ENCODE data around the gene NAXD. TPM values are rescaled to one million over a fixed set of nuclear protein-coding genes. Genes with fewer than 3 reads are reported as not detected.

NAXD gene
- total and polyA plus RNA-seq, 10 of the 15 experiments (the other 5 are each of a cell fraction or from before 2014, with no cell fraction given): 1.5 to 36.2 (median 23.8) TPM

DNA sequence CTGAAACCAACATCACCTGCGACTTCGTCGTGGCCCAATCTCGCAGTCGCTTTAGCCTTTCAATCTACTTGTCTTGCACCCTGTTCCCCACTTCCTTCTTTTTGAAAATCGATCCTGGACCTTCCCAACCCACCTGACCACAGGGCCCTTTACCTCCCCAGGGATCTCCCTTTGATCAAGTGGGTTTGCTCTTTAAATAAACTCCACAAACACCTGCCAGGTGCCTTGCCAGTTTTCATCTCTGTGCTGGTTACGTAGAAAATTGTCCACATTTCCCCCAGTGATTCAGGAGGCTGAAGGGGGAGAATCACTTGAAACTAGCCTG, 39.3 kb upstream of the NAXD start:
- H3K36me3 ChIP-seq (ENCODE audit: control insufficient read depth in 2 of 2, insufficient read depth in 2 of 2, low read length in 1 of 2): no peaks in the 10 kb centered on the region
- H3K79me2 ChIP-seq (ENCODE audit: control insufficient read depth, insufficient read depth, low read length): no peaks in the 10 kb centered on the region
- no peaks in the 10 kb centered on the region for H3K9me3 ChIP-seq (replicated peaks; ENCODE audit: control insufficient read depth, insufficient read depth, low read length)
- SMC1A ChIA-PET (ENCODE audit: uncharacterized antibody, unreplicated experiment): interaction anchor here (1.4 kb wide), 1 partner anchor 120 kb away, joined by 3 read pairs; no protein-coding TSS in a partner anchor
- WGBS (ENCODE audit: insufficient coverage, insufficient replicate concordance, low lambda C conversion rate, missing lambda C conversion rate): 0% methylated on average over 7 of the region's 7 CpGs
- POLR2A ChIA-PET: interaction anchor here (0.5 kb wide), 1 partner anchor 17 kb away, joined by 6 read pairs; no protein-coding TSS in a partner anchor
- peak overlapping the region; percentile 0 for H2AFZ ChIP-seq (ENCODE audit: control insufficient read depth, low read depth, low read length)
- no peaks in the 10 kb centered on the region for H4K20me1 ChIP-seq (ENCODE audit: control insufficient read depth, insufficient read depth)
- in situ Hi-C loops (cut with MboI) (no loop called here), intact Hi-C loops (cut with micrococcal nuclease; ENCODE audit: unreplicated experiment) (no loop called here)
- 0 out of 4 replicates have a peak, but pooled peaks of 1 of the 2 experiments have one; percentile 4 for TF ChIP-seq BHLHE40 (IDR thresholded peaks at IDR 0.05; ENCODE audit: borderline replicate concordance in 1 of 2, low read depth in 2 of 2, low read length in 1 of 2)
- no peak for TF ChIP-seq HDGF (IDR thresholded peaks at IDR 0.05)
- TF ChIP-seq GATAD2B (conservative IDR thresholded peaks at IDR 0.05; ENCODE audit: low read depth): 0 out of 2 replicates have a peak, but pooled peaks have one; percentile 11
- TF ChIP-seq SMC3 (IDR thresholded peaks at IDR 0.05; ENCODE audit: borderline replicate concordance, low read length): no peak
- no peak for TF ChIP-seq SUZ12 (IDR thresholded peaks at IDR 0.05; ENCODE audit: unreplicated experiment)
- TF ChIP-seq RB1 (IDR thresholded peaks at IDR 0.05; ENCODE audit: borderline replicate concordance): no peak
- TF ChIP-seq ZSCAN29 (IDR thresholded peaks at IDR 0.05): no peak
- no peak for TF ChIP-seq ZNF207 (IDR thresholded peaks at IDR 0.05; ENCODE audit: borderline replicate concordance)
- TF ChIP-seq IKZF2 (IDR thresholded peaks at IDR 0.05): peak in 1 of 2 experiments; percentile 46; a peak in 1 of 4 replicates
- no peak for TF ChIP-seq SREBF1 (IDR thresholded peaks at IDR 0.05; ENCODE audit: low read length)
- TF ChIP-seq SPI1 (IDR thresholded peaks at IDR 0.05; ENCODE audit: borderline replicate concordance, insufficient read depth, low read depth, low read length): peak; percentile 17; the same call in 1 of the 2 replicates
- TF ChIP-seq ZNF384 (IDR thresholded peaks at IDR 0.05; ENCODE audit: borderline replicate concordance, low read depth, low read length): no peak
- TF ChIP-seq CBFB (IDR thresholded peaks at IDR 0.05; ENCODE audit: low read depth): 0 out of 2 replicates have a peak, but pooled peaks have one; percentile 12
- TF ChIP-seq IKZF1 (conservative IDR thresholded peaks at IDR 0.05): 0 out of 2 replicates have a peak, but pooled peaks have one; percentile 47
- H3K4me3 ChIP-seq: peak overlapping the region; percentile 69; the same call in 1 of the 2 replicates
- FAIRE-seq (peak; percentile 13), DNase-seq (ENCODE audit: low read depth, low spot score) (no peak), ATAC-seq (no peak)
- H3K4me1 ChIP-seq (ENCODE audit: control insufficient read depth, insufficient read depth, low read length): peaks cover 18% of the 10 kb centered on the region
- BruUV-seq (replicated peaks): no TSS peak
- H3K9ac ChIP-seq (ENCODE audit: control insufficient read depth, insufficient read depth, low read length): no peak overlapping the region
- H3K27ac ChIP-seq (ENCODE audit: control insufficient read depth, insufficient read depth): no peak overlapping the region
- H3K4me2 ChIP-seq (ENCODE audit: control insufficient read depth, insufficient read depth): peak overlapping the region; percentile 97
- CTCF ChIA-PET: interaction anchor here (1.0 to 2.2 kb wide), 3 partner anchors 12 to 242 kb away, joined by 3 to 9 read pairs (median 5); no protein-coding TSS in a partner anchor
- no peaks in the 10 kb centered on the region; a peak in 1 of 4 replicates for H3K27me3 ChIP-seq (replicated peaks in 1 of 2; ENCODE audit: control insufficient read depth in 2 of 2, insufficient read depth in 2 of 2, low read length in 1 of 2)
- RAD21 ChIA-PET (ENCODE audit: unreplicated experiment): interaction anchor here (2.8 kb wide), 1 partner anchor 121 kb away, joined by 10 read pairs; no protein-coding TSS in a partner anchor
